Measurements from ENCODE around the gene RAC3.

RAC3 gene

GRCh38 chr17:82077617-82078358 is 46.3 kb downstream of the RAC3 start:
- no peak for FAIRE-seq

DNA sequence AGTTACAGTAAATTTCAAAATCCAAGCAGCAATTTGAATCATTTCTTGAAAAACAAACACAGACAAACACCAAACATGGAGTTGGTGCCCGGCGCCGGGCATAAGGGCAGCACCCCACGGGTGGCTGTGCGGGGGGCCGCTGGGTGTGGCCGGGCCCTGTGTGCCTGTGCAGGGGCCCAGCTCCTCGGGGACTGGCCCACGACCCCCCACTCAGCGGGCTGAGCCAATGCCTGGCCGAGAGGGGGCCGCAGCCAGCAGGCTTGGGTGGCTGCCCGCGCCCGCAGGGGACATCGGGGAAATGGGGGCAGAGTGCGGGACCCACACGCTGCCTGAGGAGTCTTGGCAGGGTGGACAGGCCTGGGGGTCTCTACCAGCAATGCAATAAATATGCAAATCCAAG is 47.0 kb downstream of the RAC3 start:
- FAIRE-seq = no peak

DNA sequence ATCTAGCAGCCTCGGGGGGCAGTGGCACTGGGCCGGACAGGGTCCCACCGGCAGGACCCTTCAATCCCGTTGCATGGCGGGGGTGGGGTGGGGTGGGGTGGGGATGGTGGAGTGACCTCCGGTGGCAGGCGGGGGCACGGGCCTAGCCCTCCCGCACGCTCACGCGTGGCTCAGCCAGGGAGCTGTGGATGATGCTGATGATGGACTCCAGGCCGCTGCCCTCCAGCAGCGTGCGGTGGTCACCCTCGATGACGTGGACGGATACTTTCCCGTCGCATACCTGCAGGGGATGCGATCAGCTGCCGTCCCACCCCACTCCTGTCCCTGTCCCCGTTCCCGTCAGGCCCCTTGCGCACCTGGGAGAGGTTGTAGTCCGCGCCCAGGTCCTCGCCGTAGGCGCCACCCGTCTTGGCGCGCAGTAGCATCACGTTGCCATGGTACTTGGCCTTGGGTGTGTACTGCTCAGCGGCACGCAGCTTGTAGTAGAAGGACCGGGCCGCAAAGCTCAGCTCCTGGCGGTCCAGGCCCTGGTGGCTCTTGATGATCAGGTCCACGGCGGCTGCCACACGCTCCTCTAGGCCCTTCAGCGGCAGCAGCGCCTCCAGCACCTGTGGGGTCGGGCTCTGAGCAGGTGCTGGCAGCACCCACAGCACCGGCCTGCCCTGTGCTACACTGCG is 47.7 kb downstream of the RAC3 start:
- no peak for FAIRE-seq

GRCh38 chr17:82080048-82080788 is 48.7 kb downstream of the RAC3 start:
- no peak for FAIRE-seq

GRCh38 chr17:82080789-82081464 is 49.4 kb downstream of the RAC3 start:
- FAIRE-seq = no peak

- no peak for FAIRE-seq
Observed at GRCh38 chr17:82081546-82081945, 50.1 kb downstream of the RAC3 start.

DNA sequence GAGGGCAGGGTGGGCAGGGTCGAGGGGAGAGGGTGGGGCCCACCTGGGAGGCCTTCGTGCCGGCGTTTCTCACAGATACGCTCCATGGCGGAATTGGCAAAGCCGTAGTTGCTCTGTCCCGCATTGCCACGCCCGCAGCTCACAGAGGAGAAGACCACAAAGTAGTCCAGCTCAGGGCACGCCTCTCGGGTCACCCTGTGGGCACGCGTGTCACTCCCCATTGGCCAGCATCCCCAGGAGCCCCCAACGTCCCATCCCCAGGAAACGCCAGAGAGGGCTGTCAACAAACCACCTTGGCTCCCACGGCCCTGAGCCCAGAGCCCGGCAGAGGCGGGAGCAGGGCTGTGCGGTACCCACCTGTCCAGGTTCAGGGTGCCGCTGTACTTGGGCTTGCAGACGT is 50.5 kb downstream of the RAC3 start:
- no peak for FAIRE-seq

- no peak for FAIRE-seq
Observed at GRCh38 chr17:82082456-82082855, 51.0 kb downstream of the RAC3 start.

DNA sequence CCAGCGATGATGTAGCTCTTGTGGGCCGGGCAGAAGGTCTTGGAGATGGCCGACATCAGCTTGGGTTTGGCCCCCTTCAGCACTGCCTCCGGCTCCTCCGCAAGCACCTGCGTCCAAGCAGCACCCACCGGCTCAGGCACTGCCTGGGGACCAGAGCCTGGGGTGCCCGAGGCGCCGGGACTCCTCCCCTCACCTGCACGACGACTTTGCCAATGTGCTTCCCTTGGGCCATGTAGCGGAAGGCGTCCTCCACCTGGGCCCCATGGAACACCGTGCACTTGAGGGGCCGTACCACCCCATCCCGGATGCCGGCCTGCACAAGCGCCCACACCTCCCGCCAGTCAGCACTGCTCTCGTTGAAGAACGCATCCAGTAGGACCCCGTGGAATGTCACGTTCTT is 51.5 kb downstream of the RAC3 start:
- no peak for FAIRE-seq

All from colon (tissue), 2 donors.